MM.1S (cell line): ENCODE measurements around the gene PRPF6.

ENCODE experiments used
- EZH2phosphoT487 ChIP-seq: fragments of 300-600 bp; sonication (generic); IDR thresholded peaks from 2 replicates; pipeline ENCODE4 v1.6.1; 2018; ENCODE audit warnings: antibody characterized with exemption, low read length
- TF ChIP-seq, protein P1 (sequence below): fragments of 300-600 bp; sonication (generic); IDR thresholded peaks from 2 replicates; pipeline ENCODE4 v1.5.1; 2016; ENCODE audit warnings: antibody characterized with exemption, low read length, mixed read lengths

DNA sequence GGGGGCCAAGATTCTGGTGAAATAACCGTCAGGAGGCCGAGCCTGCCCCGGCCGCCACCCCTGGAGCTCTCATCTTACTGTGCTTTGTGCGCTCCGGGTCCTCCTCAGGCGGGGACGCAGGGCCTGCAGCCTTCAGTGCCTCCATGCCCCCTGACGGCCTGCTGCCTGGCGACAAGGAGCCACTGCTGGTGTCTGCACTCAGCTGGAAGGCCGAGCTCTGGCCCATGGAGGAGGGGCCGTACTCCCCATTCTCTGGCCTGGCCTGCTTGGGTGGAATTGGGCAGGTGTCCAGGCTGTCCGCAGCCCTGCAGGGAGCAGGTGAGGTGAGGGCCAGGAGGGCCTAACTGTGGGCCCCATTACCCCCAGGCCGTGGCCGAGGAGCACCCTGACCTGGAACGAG lies 16.5 kb upstream of the PRPF6 start:
- TF ChIP-seq EZH2phosphoT487, result no peak
- TF ChIP-seq, protein P1, sequence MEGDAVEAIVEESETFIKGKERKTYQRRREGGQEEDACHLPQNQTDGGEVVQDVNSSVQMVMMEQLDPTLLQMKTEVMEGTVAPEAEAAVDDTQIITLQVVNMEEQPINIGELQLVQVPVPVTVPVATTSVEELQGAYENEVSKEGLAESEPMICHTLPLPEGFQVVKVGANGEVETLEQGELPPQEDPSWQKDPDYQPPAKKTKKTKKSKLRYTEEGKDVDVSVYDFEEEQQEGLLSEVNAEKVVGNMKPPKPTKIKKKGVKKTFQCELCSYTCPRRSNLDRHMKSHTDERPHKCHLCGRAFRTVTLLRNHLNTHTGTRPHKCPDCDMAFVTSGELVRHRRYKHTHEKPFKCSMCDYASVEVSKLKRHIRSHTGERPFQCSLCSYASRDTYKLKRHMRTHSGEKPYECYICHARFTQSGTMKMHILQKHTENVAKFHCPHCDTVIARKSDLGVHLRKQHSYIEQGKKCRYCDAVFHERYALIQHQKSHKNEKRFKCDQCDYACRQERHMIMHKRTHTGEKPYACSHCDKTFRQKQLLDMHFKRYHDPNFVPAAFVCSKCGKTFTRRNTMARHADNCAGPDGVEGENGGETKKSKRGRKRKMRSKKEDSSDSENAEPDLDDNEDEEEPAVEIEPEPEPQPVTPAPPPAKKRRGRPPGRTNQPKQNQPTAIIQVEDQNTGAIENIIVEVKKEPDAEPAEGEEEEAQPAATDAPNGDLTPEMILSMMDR, result no peak
